ENCODE measurements around the gene ASB1. TPM values are rescaled to one million over a fixed set of nuclear protein-coding genes. Genes with fewer than 3 reads are reported as not detected.

ASB1 gene
- total RNA-seq, 1 experiment from 2014 or later, result 46.0 TPM

- Histone ChIP-seq H2AFZ (ENCODE audit: low read length) (no peak overlapping the region), H2AK5ac (ENCODE audit: insufficient read length, low read length) (no peak overlapping the region), H3K27ac (ENCODE audit: insufficient read length, low read depth, low read length) (no peak overlapping the region), H2BK15ac (ENCODE audit: low read depth, low read length) (no peak overlapping the region), H4K91ac (ENCODE audit: insufficient read length, low read depth, low read length) (no peak overlapping the region), H4K20me1 (ENCODE audit: control insufficient read depth, insufficient read depth, insufficient read length) (no peaks in the 10 kb centered on the region), H3K27me3 (ENCODE audit: insufficient read depth, low read length) (no peaks in the 10 kb centered on the region), H3K4ac (ENCODE audit: low read depth, low read length) (no peak overlapping the region), H4K8ac (replicated peaks; ENCODE audit: insufficient read length, low read depth, low read length) (no peak overlapping the region), H3K4me2 (ENCODE audit: insufficient read depth, insufficient read length, low read length) (no peak overlapping the region), H3K23me2 (ENCODE audit: insufficient read length, low read depth, low read length, poor library complexity, severe bottlenecking) (no peaks in the 10 kb centered on the region), H2BK120ac (ENCODE audit: low read depth, low read length, poor library complexity, severe bottlenecking) (no peak overlapping the region), H3K4me1 (ENCODE audit: insufficient read depth, low read length) (no peaks in the 10 kb centered on the region), H3K23ac (ENCODE audit: insufficient read length, low read depth, low read length) (no peak overlapping the region), H2BK5ac (ENCODE audit: insufficient read length, low read length) (no peak overlapping the region), H3K9me3 (ENCODE audit: control insufficient read depth, low read depth, low read length) (no peaks in the 10 kb centered on the region), H3K18ac (ENCODE audit: insufficient read length, low read depth, low read length) (no peak overlapping the region), H4K5ac (ENCODE audit: insufficient read length, low read depth, low read length) (no peak overlapping the region), H3K14ac (ENCODE audit: insufficient read depth, low read length) (no peak overlapping the region), H3K79me1 (ENCODE audit: insufficient read depth, low read depth, low read length, poor library complexity, severe bottlenecking) (no peaks in the 10 kb centered on the region), H2BK20ac (ENCODE audit: low read depth, low read length, poor library complexity, severe bottlenecking) (no peak overlapping the region), H3K9ac (ENCODE audit: extremely low read depth, insufficient read length, low read length) (no peak overlapping the region), H3K79me2 (ENCODE audit: insufficient read depth, low read length) (no peaks in the 10 kb centered on the region), H3K56ac (ENCODE audit: insufficient read length, low read depth, low read length) (no peak overlapping the region), H2BK12ac (ENCODE audit: insufficient read length, low read depth, low read length) (no peak overlapping the region), H3T11ph (ENCODE audit: low read length) (no peak overlapping the region)
- no peak overlapping the region for H3K4me3 Mint-ChIP-seq
- H3K27me3 Mint-ChIP-seq (ENCODE audit: low read depth), result no peaks in the 10 kb centered on the region
- no peak for TF ChIP-seq CTCF (conservative IDR thresholded peaks at IDR 0.05)
- peaks cover 13 to 31% of the 10 kb centered on the region in 2 experiments for H3K4me1 Mint-ChIP-seq
- peaks cover 0 to 4% (median 2%) of the 10 kb centered on the region in 3 experiments; a peak in 3 of 7 replicates for H3K36me3 Mint-ChIP-seq (ENCODE audit: insufficient read depth in 1 of 3, low read depth in 3 of 3)
- no peak for DNase-seq
- H3K9me3 Mint-ChIP-seq, result peaks cover 0 to 2% of the 10 kb centered on the region in 2 experiments; a peak in 1 of 5 replicates
- H3K27ac Mint-ChIP-seq, result peak overlapping the region; percentile 18 to 72 (median 34); a peak in 4 of 7 replicates
- WGBS (ENCODE audit: extremely low coverage, insufficient read length, low lambda C conversion rate), result no CpG with 5 or more reads among the region's 20 CpGs
Observed at GRCh38 chr2:238406221-238406997, 20.3 kb upstream of the ASB1 start.
